ENCODE measurements around the gene LMCD1. TPM values are rescaled to one million over a fixed set of nuclear protein-coding genes. Genes with fewer than 3 reads are reported as not detected.

The LMCD1 gene
- total RNA-seq, 2 donors from 2014 or later: 0.85 to 0.89 TPM

DNA sequence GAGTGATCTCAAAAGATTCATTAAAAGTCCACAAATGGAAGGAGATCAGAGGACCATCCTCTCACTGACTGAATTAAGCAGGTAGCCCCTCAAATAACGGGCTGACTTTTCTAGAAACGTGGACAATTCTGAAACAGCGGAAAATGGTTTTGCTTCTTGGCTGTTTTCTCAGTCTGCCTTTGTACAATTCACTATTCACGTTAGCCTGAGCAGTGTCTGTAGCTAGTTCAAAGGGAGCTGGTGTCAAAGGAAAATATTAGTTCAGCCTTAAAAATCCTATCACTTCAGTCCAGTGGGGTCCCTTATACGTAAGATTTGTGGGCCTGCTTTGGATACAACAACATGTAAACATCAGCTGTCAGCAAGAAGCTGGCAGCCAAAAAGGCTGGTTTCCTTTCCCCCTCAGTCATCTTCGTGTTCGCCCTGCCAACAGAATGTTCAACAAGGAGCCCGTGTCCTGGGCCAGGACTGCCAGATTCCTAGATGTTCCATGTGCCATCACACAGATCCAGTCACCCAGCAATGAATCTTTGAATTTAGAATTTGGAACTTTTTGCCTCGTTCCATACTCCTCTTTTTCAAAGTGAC lies 19.3 kb downstream of the LMCD1 start:
- ATAC-seq: no peak
- H3K27ac Mint-ChIP-seq: no peak overlapping the region
- H3K9me3 ChIP-seq (ENCODE audit: control insufficient read depth, low read length, poor library complexity, severe bottlenecking): no peaks in the 10 kb centered on the region
- H3K27me3 Mint-ChIP-seq: peaks cover 11% of the 10 kb centered on the region
- H3K4me3 Mint-ChIP-seq: no peak overlapping the region
- peaks cover 3% of the 10 kb centered on the region for H3K36me3 Mint-ChIP-seq (ENCODE audit: low read depth)
- H3K4me1 Mint-ChIP-seq: no peaks in the 10 kb centered on the region
- no peak for DNase-seq

DNA sequence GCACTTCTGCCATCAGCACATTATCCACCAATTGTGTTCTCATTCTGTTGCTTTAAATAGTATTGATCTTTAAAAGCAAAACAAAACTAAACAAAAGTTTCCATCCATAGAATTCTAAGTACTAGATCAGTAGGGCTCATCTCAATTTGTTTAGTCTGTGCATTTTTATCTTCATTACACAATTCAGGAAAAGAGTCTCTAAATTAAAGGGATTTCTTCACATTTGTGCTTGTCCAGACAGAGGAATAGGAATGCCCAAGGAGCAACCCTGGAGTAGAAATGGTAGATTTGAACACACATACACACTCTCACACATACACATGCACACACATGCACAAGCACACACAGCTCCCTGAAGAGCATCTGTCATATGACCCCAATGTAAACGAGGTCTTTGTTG lies 21.4 kb downstream of the LMCD1 start:
- Mint-ChIP-seq H3K4me3 (no peak overlapping the region), H3K27ac (no peak overlapping the region), H3K4me1 (no peaks in the 10 kb centered on the region), H3K27me3 (peaks cover 11% of the 10 kb centered on the region), H3K36me3 (ENCODE audit: low read depth) (peaks cover 3% of the 10 kb centered on the region)
- no peaks in the 10 kb centered on the region for H3K9me3 ChIP-seq (ENCODE audit: control insufficient read depth, low read length, poor library complexity, severe bottlenecking)
- no peak for DNase-seq
- no peak for ATAC-seq

DNA sequence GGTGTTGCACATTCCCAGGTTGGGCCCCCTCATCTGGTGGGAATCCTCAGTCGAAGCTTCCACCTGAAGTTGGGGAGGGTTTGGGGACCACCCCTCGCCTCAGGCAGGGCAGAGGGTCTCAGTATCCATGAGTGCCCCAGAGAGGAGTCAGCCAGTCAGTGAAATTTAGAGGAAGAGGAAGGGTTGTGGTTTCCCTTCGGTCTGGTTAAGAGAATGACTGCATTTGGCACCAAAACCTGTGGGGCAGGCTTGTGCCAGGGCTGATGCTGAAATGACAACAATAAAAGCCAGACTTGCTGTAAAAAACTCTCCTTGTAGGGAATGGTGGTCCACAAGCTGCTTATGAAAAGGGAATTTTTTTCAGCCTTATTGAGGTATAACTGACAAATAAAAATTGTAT lies 22.6 kb downstream of the LMCD1 start:
- Mint-ChIP-seq H3K27me3 (peaks cover 11% of the 10 kb centered on the region), H3K36me3 (ENCODE audit: low read depth) (peaks cover 3% of the 10 kb centered on the region), H3K4me3 (no peak overlapping the region), H3K27ac (no peak overlapping the region), H3K4me1 (no peaks in the 10 kb centered on the region)
- no peaks in the 10 kb centered on the region for H3K9me3 ChIP-seq (ENCODE audit: control insufficient read depth, low read length, poor library complexity, severe bottlenecking)
- no peak for DNase-seq
- ATAC-seq: no peak

DNA sequence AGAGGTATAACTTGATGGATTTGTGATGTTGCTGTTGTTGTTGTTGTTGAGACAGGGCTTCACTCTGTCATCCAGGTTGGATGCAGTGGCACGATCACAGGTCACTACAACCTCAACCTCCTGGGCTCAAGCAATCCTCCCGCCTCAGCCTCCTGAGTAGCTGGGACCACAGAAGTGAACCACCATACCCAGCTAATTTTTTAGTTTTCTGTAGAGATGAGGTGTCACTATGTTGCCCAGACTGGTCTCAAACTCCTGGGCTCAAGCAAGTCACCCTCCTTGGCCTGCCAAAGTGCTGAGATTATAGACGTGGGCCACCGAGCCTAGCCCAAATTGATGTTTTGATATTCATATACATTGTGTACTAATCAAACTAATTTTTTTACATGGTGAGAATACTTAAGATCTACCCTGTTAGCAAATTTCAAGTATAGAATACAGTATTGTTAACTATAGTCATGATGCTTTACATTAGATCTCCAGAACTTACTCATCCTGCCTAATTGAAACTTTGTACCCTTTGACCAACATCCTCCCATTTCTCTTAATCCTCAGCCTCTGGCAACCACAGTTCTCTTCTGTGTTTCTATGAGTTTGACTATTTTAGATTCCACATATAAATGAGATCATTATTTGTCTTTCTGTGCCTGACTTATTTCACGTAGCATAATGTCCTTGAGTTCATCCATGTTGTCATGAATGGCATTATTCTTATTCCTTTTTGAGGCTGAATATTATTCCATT lies 23.2 kb downstream of the LMCD1 start:
- H3K4me3 Mint-ChIP-seq: no peak overlapping the region
- H3K27ac Mint-ChIP-seq: no peak overlapping the region
- peaks cover 11% of the 10 kb centered on the region for H3K27me3 Mint-ChIP-seq
- ATAC-seq (no peak), DNase-seq (no peak)
- H3K9me3 ChIP-seq (ENCODE audit: control insufficient read depth, low read length, poor library complexity, severe bottlenecking): no peaks in the 10 kb centered on the region
- H3K4me1 Mint-ChIP-seq: no peaks in the 10 kb centered on the region
- H3K36me3 Mint-ChIP-seq (ENCODE audit: low read depth): peaks cover 3% of the 10 kb centered on the region

DNA sequence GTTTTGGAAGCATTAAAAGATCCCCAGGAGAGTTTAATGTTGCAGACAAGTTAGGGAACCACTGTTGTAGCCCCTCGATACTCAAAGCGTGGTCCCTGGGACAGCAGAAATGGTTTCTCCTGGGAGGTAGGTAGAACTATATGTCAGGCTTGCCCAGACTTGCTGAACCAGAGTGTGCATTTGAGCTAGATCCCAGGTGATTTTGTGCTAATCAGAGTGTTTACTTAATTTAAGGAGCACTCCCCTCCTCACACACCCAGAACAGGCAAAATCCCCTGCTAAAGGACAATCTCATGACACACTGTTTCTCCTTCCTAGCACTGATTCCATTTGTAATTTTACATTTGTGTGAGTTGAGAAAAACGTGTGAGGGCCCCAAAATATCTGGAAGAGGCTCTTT lies 24.3 kb downstream of the LMCD1 start:
- peaks cover 3% of the 10 kb centered on the region for H3K36me3 Mint-ChIP-seq (ENCODE audit: low read depth)
- no peaks in the 10 kb centered on the region for H3K9me3 ChIP-seq (ENCODE audit: control insufficient read depth, low read length, poor library complexity, severe bottlenecking)
- no peak overlapping the region for H3K4me3 Mint-ChIP-seq
- no peak overlapping the region for H3K27ac Mint-ChIP-seq
- H3K4me1 Mint-ChIP-seq: no peaks in the 10 kb centered on the region
- DNase-seq: no peak
- no peak for ATAC-seq
- peaks cover 11% of the 10 kb centered on the region for H3K27me3 Mint-ChIP-seq

DNA sequence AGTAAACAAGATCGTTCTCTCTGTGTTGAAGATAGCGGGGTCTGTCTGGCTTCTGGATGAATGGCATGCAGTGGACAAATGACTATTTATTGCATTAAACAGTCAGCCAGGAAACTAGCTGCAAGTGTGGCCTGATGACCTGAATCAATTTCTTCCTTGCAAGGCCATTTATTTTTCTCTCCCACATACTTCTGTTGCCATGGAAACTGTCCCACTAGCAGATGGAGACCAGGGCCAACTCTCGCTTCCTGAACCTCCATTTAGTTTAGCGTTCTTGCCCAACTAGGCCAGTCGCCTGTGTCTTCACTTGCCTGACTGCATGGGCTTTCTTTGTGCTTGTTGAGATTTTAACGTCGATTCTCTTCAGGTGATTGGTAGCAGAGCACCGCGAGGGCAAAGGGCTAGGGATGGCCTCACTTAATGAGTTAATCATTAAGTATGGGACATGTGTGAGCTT lies 27.6 kb downstream of the LMCD1 start:
- no peak for DNase-seq
- Mint-ChIP-seq H3K27ac (no peak overlapping the region), H3K4me3 (no peak overlapping the region), H3K27me3 (peaks cover 30% of the 10 kb centered on the region), H3K4me1 (no peaks in the 10 kb centered on the region), H3K36me3 (ENCODE audit: low read depth) (no peaks in the 10 kb centered on the region)
- no peaks in the 10 kb centered on the region for H3K9me3 ChIP-seq (ENCODE audit: control insufficient read depth, low read length, poor library complexity, severe bottlenecking)
- no peak for ATAC-seq

DNA sequence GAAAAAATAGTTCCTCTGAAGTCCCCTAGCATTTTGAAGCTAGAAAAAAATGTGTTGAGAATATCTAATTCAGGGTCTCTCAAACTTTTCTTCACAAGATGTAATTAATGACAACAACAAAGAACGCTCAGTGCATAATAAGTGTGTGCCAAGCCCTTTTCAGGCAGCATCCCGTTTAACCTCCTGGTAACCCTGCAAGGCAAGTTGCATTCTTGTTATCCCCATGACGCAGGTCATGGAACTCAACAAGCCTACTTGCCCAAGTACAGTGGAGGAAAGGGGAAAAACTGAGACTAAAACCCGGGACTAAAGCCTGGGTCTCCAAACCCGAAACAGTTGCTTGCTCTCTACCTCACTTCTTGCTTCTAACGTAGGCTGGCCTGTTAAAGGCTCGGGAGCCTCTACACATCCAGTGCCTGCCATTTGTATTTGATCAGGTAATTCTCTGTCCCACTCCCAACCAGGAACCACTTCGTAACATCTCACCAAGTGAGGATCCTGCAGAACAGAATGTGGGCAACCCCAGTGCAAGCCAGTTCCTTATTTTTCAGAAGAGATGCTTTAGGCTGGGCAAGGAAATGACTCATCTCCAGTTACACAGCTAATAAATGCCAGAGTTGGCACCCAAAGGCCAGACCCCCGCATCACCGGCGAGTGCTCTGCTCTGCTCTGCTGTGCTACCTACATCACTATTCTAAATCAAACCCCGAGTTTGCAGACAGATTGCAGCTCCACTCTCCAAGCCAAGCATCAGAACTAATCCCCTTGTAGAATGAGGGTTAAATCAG lies 28.3 kb downstream of the LMCD1 start:
- no peak for ATAC-seq
- no peak overlapping the region for H3K4me3 Mint-ChIP-seq

DNA sequence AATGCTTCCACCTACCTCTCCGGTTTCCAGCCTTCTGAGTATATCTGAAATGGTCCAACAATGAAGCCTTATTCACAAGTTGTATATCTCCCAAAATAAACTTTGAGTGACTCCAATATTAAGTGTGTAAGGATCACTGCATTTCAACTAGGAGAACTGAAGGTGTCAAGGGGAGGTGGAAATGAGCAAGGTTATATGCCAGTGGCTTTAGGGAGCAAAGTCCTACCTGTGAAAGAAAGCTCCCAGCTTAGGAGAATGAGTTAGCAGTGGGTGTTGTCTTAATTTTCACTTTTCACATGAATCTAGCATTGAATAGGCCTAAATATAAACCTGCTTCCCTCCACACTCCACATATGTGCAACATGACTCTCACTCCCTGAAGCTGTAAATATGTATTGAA lies 29.0 kb downstream of the LMCD1 start:
- no peak for ATAC-seq
- H3K27me3 Mint-ChIP-seq: peaks cover 22% of the 10 kb centered on the region
- no peak overlapping the region for H3K4me3 Mint-ChIP-seq
- H3K27ac Mint-ChIP-seq: no peak overlapping the region
- H3K4me1 Mint-ChIP-seq: no peaks in the 10 kb centered on the region
- DNase-seq: no peak
- H3K9me3 ChIP-seq (ENCODE audit: control insufficient read depth, low read length, poor library complexity, severe bottlenecking): no peaks in the 10 kb centered on the region
- no peaks in the 10 kb centered on the region for H3K36me3 Mint-ChIP-seq (ENCODE audit: low read depth)

More for the DNA sequence above, 28.3 kb downstream of the LMCD1 start:
- no peak for DNase-seq
- Mint-ChIP-seq H3K36me3 (ENCODE audit: low read depth) (no peaks in the 10 kb centered on the region), H3K4me1 (no peaks in the 10 kb centered on the region), H3K27ac (no peak overlapping the region), H3K27me3 (peaks cover 26% of the 10 kb centered on the region)
- no peaks in the 10 kb centered on the region for H3K9me3 ChIP-seq (ENCODE audit: control insufficient read depth, low read length, poor library complexity, severe bottlenecking)

DNA sequence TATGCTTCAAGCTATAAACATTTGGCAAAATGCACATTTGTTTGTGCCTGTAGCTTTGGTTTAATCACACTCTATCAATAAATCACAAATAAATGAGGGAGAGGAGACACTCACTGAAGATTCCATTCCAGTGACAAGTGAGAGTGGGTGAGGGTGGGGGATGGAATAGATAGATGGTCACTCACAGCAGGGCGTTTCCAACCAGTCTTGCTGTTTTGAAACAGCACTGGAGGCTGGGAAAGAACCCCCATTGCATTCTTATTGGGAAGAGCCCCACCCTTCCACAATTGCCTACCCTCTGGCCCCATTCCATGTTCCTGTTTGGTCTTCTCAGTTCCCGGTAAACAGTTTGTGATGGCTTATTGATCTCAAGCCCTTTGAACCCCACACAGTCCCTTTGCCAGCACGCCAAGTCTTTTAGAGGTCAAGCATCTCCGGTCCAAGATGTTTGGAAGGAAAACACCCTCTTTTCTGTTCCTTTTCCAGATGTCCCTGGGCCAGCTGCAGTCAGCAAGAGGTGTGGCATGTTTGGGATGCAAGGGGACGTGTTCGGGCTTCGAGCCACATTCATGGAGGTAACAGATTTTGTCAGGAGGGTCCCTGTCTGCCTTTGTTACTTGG lies 30.7 kb downstream of the LMCD1 start:
- Mint-ChIP-seq H3K27me3 (peaks cover 25% of the 10 kb centered on the region), H3K27ac (no peak overlapping the region), H3K36me3 (ENCODE audit: low read depth) (no peaks in the 10 kb centered on the region), H3K4me3 (no peak overlapping the region), H3K4me1 (no peaks in the 10 kb centered on the region)
- DNase-seq (no peak), ATAC-seq (no peak)
- H3K9me3 ChIP-seq (ENCODE audit: control insufficient read depth, low read length, poor library complexity, severe bottlenecking): no peaks in the 10 kb centered on the region

DNA sequence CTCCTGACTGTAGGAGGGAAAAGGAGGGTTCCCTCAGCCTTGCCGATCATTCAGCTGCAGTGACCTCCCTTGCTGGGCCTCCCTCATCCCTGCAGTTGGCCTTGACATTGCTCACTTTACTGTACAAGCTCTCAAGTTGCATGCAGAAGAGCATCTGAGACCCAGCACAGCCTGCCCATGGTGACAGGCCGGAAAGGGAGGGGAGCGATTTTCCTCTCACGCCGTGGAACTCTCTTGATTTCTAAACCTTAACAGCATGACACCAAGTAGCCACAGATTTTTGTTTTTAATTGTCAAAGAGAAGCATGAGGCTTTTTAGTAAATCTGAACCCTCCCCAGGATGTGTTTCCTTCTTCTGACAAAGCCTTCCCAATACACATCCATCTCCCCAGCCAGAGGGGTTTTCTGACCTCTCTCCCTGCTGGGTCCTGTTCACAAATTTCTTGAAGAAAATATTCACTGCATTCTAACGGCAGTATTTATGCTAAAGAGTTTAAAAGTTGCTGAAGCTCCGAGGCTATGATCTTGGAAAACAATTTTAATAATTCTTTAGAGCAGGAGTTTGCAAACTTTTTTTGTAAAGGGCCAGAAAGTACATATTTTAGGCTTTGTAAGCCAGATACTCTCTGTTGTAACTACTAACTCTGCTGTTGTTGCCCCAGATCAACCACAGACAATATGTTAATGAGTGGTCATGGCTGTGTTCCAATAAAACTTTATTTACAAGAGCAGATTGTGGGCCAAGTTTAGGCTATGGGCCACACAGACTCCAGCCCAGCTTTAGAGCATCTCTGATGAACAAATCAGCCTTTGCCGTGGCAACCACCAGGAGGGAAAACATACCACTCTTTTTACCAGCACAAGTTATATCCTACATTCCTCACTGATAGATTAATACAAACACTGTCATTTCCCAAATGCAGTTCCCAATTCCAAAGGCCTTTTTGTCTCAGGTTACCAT lies 34.8 kb downstream of the LMCD1 start:
- Mint-ChIP-seq H3K27ac (no peak overlapping the region), H3K36me3 (ENCODE audit: low read depth) (no peaks in the 10 kb centered on the region), H3K27me3 (peaks cover 25% of the 10 kb centered on the region), H3K4me1 (no peaks in the 10 kb centered on the region), H3K4me3 (no peak overlapping the region)
- no peak for ATAC-seq
- DNase-seq: no peak
- H3K9me3 ChIP-seq (ENCODE audit: control insufficient read depth, low read length, poor library complexity, severe bottlenecking): no peaks in the 10 kb centered on the region

DNA sequence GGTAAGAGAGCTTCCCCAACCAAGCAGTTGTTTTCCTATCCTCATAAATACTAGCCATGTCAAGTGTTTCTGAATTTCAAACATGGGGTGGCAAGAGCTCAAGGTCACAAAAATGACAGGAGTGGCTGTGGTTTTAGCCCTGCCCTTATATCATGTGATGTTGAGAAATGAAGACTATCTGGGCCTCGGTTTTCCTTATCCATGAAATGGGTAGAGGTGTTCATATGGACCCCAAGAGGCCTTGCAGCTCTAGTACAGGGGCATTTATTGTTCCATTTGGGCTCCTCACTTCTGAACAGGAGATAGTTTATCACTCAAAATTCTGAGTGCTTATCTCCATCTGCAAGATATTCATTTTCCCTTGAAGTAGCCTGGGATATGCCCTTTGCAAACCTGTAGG lies 35.8 kb downstream of the LMCD1 start:
- no peak overlapping the region for H3K4me3 Mint-ChIP-seq
- ATAC-seq: no peak
- no peak overlapping the region for H3K27ac Mint-ChIP-seq
- no peaks in the 10 kb centered on the region for H3K4me1 Mint-ChIP-seq
- H3K27me3 Mint-ChIP-seq: peaks cover 16% of the 10 kb centered on the region
- no peaks in the 10 kb centered on the region for H3K36me3 Mint-ChIP-seq (ENCODE audit: low read depth)
- H3K9me3 ChIP-seq (ENCODE audit: control insufficient read depth, low read length, poor library complexity, severe bottlenecking): no peaks in the 10 kb centered on the region
- DNase-seq: no peak

DNA sequence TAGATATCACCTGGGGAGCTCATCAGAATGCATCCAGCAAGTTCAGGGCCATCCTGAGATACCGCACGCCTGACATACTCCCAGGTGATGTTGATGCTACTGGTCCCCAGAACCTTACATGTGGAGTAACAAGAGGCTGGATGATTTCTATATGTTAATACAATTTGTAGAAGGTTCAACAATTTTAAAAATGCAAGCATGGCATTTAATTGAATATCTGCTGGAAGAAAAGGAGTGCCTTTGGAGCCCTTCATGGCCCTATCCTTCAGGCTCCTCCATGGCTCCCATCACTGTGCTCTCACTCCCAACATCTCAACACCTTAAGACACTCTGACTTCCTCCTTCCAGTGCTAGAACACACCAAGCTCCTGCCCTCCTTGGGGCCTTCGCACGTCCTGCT lies 36.6 kb downstream of the LMCD1 start:
- no peak overlapping the region for H3K27ac Mint-ChIP-seq
- ATAC-seq: no peak

More for the DNA sequence above, 36.6 kb downstream of the LMCD1 start:
- no peaks in the 10 kb centered on the region for H3K9me3 ChIP-seq (ENCODE audit: control insufficient read depth, low read length, poor library complexity, severe bottlenecking)
- no peak for DNase-seq
- Mint-ChIP-seq H3K4me3 (no peak overlapping the region), H3K36me3 (ENCODE audit: low read depth) (no peaks in the 10 kb centered on the region), H3K4me1 (no peaks in the 10 kb centered on the region), H3K27me3 (peaks cover 9% of the 10 kb centered on the region)
